GM12875 (cell line): ENCODE results near the gene SHFL.

ENCODE experiments used
- H3K4me3 ChIP-seq: one replicate; pipeline ENCODE4 v1.5.1; 2011; ENCODE audit warnings: low read depth, low read length, control low read depth
- TF ChIP-seq, protein P1 (sequence below): IDR thresholded peaks from 2 replicates; pipeline ENCODE4 v1.5.1; 2011; ENCODE audit warnings: low read depth, mild to moderate bottlenecking, control low read depth, inconsistent platforms, low read length, moderate library complexity, borderline replicate concordance; ENCODE audit not compliant: insufficient read depth

Gene SHFL

DNA sequence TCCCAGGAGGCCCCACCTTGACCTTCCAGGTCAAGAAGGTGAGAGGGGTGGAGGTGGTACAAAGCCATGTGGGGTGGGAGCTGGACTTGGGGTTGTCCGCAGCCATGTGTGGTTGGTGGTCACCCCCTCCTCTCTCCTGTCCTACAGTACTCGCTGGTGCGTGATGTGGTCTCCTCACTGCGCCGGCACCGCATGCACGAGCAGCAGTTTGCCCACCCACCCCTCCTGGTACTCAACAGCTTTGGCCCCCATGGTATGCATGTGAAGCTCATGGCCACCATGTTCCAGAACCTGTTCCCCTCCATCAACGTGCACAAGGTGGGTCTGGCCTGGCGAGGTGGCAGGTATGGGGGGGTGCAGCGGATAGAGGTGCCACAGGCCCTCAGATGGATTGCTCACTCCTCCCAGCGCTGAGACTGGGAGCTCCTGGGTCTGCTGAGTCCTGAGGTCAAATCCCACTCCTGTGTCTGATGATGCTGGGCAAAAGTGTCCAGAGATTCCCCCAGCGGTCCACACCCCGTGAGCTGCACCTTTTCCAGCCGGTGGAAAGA, 21.8 kb downstream of the SHFL start:
- TF ChIP-seq, protein P1, sequence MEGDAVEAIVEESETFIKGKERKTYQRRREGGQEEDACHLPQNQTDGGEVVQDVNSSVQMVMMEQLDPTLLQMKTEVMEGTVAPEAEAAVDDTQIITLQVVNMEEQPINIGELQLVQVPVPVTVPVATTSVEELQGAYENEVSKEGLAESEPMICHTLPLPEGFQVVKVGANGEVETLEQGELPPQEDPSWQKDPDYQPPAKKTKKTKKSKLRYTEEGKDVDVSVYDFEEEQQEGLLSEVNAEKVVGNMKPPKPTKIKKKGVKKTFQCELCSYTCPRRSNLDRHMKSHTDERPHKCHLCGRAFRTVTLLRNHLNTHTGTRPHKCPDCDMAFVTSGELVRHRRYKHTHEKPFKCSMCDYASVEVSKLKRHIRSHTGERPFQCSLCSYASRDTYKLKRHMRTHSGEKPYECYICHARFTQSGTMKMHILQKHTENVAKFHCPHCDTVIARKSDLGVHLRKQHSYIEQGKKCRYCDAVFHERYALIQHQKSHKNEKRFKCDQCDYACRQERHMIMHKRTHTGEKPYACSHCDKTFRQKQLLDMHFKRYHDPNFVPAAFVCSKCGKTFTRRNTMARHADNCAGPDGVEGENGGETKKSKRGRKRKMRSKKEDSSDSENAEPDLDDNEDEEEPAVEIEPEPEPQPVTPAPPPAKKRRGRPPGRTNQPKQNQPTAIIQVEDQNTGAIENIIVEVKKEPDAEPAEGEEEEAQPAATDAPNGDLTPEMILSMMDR: no peak
- H3K4me3 ChIP-seq: peak overlapping the region; percentile 97

DNA sequence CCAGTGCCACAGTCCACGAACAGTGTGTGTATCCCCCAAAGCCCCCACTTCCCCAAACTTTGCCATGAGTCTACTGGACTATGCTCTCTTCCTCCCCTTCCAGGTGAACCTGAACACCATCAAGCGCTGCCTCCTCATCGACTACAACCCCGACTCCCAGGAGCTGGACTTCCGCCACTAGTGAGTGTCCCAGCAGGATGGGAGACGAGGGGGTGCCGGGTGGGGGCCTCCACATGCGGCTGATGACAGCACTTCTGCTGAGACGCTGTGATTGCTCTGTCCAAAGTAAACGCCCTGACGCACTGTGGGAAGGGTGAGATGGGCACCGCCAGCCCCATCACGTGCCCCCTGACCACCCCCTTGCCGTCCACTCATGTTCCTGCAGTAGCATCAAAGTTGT, 23.4 kb downstream of the SHFL start:
- TF ChIP-seq, protein P1: no peak
- H3K4me3 ChIP-seq: no peak overlapping the region

DNA sequence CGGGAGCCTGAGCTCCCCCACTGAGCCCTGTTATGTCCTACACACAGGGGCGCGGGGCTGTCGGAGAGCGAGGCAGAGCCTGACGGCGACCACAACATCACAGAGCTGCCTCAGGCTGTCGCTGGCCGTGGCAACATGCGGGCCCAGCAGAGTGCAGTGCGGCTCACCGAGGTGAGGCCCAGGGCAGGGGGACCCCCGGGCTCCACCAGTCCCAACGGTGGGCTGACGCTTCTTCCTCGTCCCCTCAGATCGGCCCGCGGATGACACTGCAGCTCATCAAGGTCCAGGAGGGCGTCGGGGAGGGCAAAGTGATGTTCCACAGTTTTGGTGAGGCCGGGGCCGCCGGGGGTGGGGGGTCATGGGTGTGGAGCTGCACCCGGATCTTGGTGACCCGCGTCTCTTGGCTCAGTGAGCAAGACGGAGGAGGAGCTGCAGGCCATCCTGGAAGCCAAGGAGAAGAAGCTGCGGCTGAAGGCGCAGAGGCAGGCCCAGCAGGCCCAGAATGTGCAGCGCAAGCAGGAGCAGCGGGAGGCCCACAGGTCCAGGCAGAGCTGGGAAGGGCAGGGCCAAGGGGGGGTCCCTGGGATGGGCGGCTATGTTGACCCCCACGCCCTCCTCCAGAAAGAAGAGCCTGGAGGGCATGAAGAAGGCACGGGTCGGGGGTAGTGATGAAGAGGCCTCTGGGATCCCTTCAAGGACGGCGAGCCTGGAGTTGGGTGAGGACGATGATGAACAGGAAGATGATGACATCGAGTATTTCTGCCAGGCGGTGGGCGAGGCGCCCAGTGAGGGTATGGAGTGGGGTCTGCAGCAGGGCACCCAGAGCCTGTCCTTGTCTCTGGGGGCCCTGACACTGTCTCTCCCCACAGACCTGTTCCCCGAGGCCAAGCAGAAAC, 24.2 kb downstream of the SHFL start:
- TF ChIP-seq, protein P1: no peak
- peak overlapping the region; percentile 21 for H3K4me3 ChIP-seq

DNA sequence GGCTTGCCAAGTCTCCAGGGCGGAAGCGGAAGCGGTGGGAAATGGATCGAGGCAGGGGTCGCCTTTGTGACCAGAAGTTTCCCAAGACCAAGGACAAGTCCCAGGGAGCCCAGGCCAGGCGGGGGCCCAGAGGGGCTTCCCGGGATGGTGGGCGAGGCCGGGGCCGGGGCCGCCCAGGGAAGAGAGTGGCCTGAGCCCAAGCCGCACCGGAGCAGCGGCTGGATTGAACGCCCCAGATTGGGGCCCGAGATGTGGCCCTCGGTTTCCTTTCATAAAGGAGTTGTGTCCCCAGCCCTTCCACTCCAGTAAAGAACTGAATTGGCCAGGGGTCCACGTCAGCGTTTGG, 24.8 kb downstream of the SHFL start:
- TF ChIP-seq, protein P1: no peak

DNA sequence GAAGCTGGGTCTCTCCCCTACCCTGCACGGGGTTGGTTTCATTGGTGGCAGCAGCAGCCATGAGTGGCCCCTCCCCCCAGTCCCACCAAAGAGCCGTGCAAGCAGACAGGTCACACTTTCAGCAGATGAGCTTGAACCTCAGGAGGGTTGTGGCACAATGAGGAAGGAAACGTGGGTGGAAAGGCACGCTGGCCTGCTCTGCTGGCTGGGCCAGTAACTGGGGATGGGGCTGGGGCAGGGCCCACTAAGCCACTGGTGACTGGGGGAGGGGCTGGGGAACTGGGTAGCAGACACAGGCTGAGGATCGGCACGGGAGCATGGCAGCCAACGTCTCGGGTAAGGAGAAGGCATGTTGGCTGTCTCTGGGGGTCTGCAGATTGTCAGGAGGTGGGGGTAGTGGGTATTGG, 25.3 kb downstream of the SHFL start, which contains the start of gene P2RY11:
P2RY11 (plus strand) TSS at position 289 of the 407 bp plus-strand sequence; CDS start at position 318, 29 bp downstream.
- TF ChIP-seq, protein P1: no peak

More for the DNA sequence above, 24.8 kb downstream of the SHFL start:
- H3K4me3 ChIP-seq: peak overlapping the region; percentile 48

DNA sequence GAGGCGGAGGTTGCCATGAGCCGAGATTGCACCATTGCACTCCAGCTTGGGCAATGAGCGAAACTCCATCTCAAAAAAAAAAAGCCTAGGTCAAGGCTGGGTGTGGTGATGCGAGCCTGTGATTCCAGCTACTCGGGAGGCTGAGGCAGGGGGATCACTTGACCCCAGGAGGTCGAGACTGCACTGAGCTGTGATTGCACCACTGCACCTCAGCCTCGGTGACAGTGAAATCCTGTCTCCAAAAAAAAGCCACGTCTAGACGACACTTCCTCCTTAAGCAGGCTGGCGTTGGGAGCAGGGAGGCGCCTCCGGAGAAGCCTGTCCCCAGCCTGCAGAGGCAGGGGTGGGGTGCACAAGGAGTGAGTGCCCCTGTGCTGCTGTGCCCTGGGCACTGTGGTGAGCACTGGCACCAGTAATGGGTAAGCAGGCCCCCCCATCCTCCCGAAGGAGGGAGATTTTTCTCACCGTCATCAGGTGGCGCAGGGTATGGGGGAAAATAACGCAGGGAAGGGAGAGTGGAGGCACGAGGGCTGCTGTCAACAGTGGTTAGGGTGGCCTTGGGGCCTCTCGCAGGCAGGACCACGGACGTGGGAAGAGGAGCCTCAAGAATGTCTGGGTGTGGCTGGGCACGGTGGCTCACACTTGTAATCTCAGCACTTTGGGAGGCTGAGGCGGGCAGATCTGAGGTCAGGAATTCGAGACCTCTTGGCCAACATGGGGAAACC, 26.1 kb downstream of the SHFL start:
- peak overlapping the region; percentile 47 for H3K4me3 ChIP-seq
- TF ChIP-seq, protein P1: no peak

More for the DNA sequence above, 25.3 kb downstream of the SHFL start, which contains the start of gene P2RY11:
- H3K4me3 ChIP-seq: peak within 1 kb of the TSS; percentile 48
